Right lobe of liver (tissue), 6 donors: Measurements from ENCODE around the gene ZNF391. TPM values are rescaled to one million over a fixed set of nuclear protein-coding genes. Genes with fewer than 3 reads are reported as not detected.
A peak's percentile ranks its signal among the peaks of the same experiment; 100 is the strongest.

ENCODE experiments used
- ATAC-seq, 4 donors: fragments of 200-7000 bp; cut with Tn5 transposase; one replicate each; pipeline ENCODE4 v1.9.1; 2020; ENCODE audit warnings: mild to moderate bottlenecking in 4 of 4, moderate library complexity in 4 of 4
- DNase-seq, 3 donors: peaks; one replicate each; pipeline ENCODE4 v3.0.0-alpha.2; 2020
- H3K27ac ChIP-seq, 3 donors: fragments of 200-600 bp; one replicate each; pipeline ENCODE4 v1.8.0; 2022
- H3K27me3 ChIP-seq, 2 donors: fragments of 200-600 bp; one replicate each; pipeline ENCODE4 v1.8.0; 2022
- H3K36me3 ChIP-seq, 4 donors: fragments of 200-600 bp; sonication (generic) in 1 of 4; one replicate each; pipeline versions ENCODE4 v1.5.1 to v1.8.0; 2017 to 2022; ENCODE audit warnings: control low read depth in 1 of 4
- H3K4me1 ChIP-seq, 4 donors: fragments of 200-600 bp; sonication (generic) in 1 of 4; one replicate each; pipeline versions ENCODE4 v1.5.1 to v1.8.0; 2017 to 2022; ENCODE audit warnings: control low read depth in 1 of 4
- H3K4me3 ChIP-seq, 3 donors: fragments of 200-600 bp; one replicate each; pipeline ENCODE4 v1.8.0; 2022
- H3K9me3 ChIP-seq, 4 donors: fragments of 200-600 bp; sonication (generic) in 1 of 4; one replicate each; pipeline versions ENCODE4 v1.5.1 to v1.8.0; 2017 to 2022; ENCODE audit warnings: control low read depth in 1 of 4
- POLR2A ChIP-seq: fragments of 450-650 bp; IDR thresholded peaks from one replicate; pipeline ENCODE4 v1.6.1; 2017; ENCODE audit warnings: antibody characterized with exemption, mild to moderate bottlenecking
- WGBS: methylation state at CpG from one replicate; pipeline ENCODE4 v1.1.6; 2018; ENCODE audit warnings: low coverage, low lambda C conversion rate; ENCODE audit not compliant: insufficient coverage; ENCODE audit errors: missing lambda C conversion rate; 5-methylcytosine and 5-hydroxymethylcytosine counted together
- intact Hi-C, 2 donors: fragments of 100-400 bp; cut with DNase I; formaldehyde crosslinking; loops; one replicate each; pipeline versions ENCODE4 v1.11.2 to v1.14.1; 2022
- long read RNA-seq: library from polyadenylated mRNA; unstranded; transcript quantifications from one replicate; pipeline ENCODE4 v2.0.0, GENCODE V29; 2019
- total RNA-seq, 6 experiments: library from RNA; depleted of rRNA in 2 of 6; stranded (reverse); fragments of >200 nt in 2 of 6; fragmentation: NEBNext Ultra II Directional in 3 of 6; extraction: Animal tissue kit (Norgen Biotek cat#: 25700) in 3 of 6; gene quantifications; one replicate each; pipeline versions ENCODE4 v1.1.0 to v1.2.4, GENCODE V29; 2016 to 2023
- TF ChIP-seq, protein P1 (sequence below), 4 donors: fragments of 200-600 bp in 3 of 4; fragments of 450-650 bp in 1 of 4; IDR thresholded peaks; one replicate each; pipeline versions ENCODE4 v1.5.1 to v1.8.0; 2016 to 2022; ENCODE audit warnings: antibody characterized with exemption in 4 of 4, mild to moderate bottlenecking in 2 of 4
- donor health status: DM: no; HTN: yes; CAD: no.
- donor health status: DM: no; HTN: no; CAD: no.
- donor health status: DM: no; HTN: no; CAD: no.
- donor health status: DM: no; HTN: yes; CAD: no.
- donor health status: DM: no; HTN: yes; CAD: no.

Gene ZNF391
- total RNA-seq = under 1 TPM in 5 of 6 experiments, not detected in 1; 0.09 to 0.42 (median 0.18) TPM
- long read RNA-seq = 0 reads

DNA sequence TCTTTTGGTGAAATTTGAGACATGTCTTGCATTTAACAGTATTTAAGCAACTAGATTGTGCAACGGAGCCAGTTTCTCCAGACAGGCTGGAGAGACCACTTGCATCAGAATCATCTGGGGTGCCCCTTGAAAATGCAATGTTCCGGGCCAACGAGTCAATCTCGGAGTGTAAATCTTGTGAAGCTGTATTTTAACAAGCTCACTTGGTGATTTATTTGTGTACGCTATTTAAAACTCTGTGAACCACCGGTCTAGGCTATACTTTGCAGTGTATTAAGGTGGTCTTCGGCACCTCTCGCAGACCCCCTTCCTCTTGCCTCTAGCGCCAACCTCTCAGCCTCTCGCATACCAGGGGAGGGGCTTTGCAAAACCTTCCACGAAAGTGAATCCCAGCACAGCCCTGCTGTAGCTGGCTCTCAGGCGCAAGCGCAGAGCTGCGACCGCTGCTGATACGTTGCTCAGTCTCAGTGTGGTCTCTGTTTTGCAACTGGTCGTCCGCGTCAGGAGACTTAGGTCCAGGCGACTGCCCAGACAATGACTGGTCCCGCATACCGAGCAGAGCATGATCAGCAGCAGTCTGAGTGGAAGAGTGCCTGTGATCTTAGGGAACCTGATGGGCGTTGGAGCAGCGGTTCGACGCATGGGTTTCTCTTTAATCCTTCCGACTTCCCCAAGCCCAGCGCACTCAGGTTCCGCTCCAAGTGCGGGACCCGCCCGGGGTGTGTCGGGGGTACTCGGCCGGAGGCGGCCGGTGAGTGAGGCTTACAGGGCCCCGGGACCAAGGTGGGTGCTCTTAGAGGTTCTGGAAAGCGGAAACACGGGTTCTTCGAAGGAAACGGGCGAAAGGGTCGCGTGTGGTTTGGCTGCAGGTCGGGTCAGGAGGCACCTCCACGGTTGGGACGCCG lies at the start of gene ZNF391:
Gene ZNF391 (plus strand): TSS at position 467 of the 905 bp plus-strand sequence. CDS start 11,612 bp downstream, outside the sequence.
- Histone ChIP-seq H3K9me3 (no peaks in the 10 kb centered on the region), H3K4me3 (peak within 1 kb of the TSS; percentile 43 to 60 (median 49)), H3K36me3 (no peaks in the 10 kb centered on the region), H3K27ac (peak within 1 kb of the TSS in 1 of 3 donors; percentile 37), H3K27me3 (no peaks in the 10 kb centered on the region), H3K4me1 (peaks cover 0 to 3% (median 0%) of the 10 kb centered on the region in 4 donors)
- ATAC-seq (peak; percentile 94 to 98 (median 96)), DNase-seq (peak; percentile 61 to 76 (median 71))
- intact Hi-C loops = no loop called here
- WGBS = under 1% methylated on average over 19 of the region's 49 CpGs
- TF ChIP-seq, protein P1, sequence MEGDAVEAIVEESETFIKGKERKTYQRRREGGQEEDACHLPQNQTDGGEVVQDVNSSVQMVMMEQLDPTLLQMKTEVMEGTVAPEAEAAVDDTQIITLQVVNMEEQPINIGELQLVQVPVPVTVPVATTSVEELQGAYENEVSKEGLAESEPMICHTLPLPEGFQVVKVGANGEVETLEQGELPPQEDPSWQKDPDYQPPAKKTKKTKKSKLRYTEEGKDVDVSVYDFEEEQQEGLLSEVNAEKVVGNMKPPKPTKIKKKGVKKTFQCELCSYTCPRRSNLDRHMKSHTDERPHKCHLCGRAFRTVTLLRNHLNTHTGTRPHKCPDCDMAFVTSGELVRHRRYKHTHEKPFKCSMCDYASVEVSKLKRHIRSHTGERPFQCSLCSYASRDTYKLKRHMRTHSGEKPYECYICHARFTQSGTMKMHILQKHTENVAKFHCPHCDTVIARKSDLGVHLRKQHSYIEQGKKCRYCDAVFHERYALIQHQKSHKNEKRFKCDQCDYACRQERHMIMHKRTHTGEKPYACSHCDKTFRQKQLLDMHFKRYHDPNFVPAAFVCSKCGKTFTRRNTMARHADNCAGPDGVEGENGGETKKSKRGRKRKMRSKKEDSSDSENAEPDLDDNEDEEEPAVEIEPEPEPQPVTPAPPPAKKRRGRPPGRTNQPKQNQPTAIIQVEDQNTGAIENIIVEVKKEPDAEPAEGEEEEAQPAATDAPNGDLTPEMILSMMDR (IDR thresholded peaks at IDR 0.05) = no peak
- TF ChIP-seq POLR2A = no peak

DNA sequence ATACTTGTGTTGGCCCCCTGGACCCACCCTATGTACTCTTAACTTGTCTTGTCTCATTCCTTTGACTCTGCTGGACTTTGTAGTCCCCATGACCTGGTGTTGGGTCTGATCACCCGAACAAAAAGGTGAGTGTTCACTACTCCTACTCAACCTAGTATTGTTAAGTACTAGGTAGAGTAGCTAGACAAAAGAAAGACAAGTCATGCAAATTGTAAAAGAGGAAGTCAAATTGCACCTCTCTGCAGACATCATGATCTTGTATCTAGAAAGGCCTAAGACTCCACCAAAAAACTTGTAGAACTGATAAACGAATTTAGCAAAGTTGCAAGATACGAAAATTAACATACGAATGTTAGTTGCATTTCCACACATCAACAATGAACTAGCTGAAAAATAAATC lies 35.7 kb upstream of the ZNF391 start:
- TF ChIP-seq POLR2A = no peak
- TF ChIP-seq, protein P1 (IDR thresholded peaks at IDR 0.05) = no peak
- Histone ChIP-seq H3K4me1 (no peaks in the 10 kb centered on the region), H3K4me3 (no peak overlapping the region), H3K27me3 (no peaks in the 10 kb centered on the region), H3K9me3 (peaks cover 0 to 4% (median 0%) of the 10 kb centered on the region in 4 donors), H3K27ac (no peak overlapping the region), H3K36me3 (no peaks in the 10 kb centered on the region)
- intact Hi-C loops = no loop called here
- ATAC-seq = no peak
- DNase-seq = no peak
- WGBS = 63% methylated on average over 4 of the region's 4 CpGs

DNA sequence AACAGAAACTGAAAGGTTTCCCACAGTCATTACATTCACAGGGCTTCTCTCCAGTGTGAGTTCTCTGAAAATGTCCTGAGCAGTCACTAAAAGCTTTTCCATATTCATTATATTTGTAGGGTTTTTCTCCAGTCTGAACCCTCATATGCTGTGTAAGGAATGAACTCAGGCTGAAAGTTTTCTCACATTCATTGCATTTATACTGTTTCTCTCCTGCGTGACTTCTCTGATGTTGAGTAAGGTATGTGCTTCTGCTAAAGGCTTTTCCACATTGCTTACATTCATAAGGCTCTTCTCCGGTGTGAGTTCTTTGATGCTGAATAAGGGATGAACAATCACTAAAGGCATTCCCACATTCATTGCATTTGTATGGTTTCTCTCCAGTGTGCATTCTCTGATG lies 29.8 kb upstream of the ZNF391 start:
- no peak for ATAC-seq
- no peak overlapping the region for H3K27ac ChIP-seq
- TF ChIP-seq, protein P1 (IDR thresholded peaks at IDR 0.05) = no peak
- no peak for TF ChIP-seq POLR2A
- no peak for DNase-seq
- H3K36me3 ChIP-seq = no peaks in the 10 kb centered on the region
- intact Hi-C loops = no loop called here
- no peaks in the 10 kb centered on the region for H3K4me1 ChIP-seq
- H3K4me3 ChIP-seq = no peak overlapping the region
- H3K27me3 ChIP-seq = no peaks in the 10 kb centered on the region
- peaks cover 0 to 16% (median 2%) of the 10 kb centered on the region in 4 donors for H3K9me3 ChIP-seq
- 64% methylated on average over 2 of the region's 2 CpGs for WGBS

DNA sequence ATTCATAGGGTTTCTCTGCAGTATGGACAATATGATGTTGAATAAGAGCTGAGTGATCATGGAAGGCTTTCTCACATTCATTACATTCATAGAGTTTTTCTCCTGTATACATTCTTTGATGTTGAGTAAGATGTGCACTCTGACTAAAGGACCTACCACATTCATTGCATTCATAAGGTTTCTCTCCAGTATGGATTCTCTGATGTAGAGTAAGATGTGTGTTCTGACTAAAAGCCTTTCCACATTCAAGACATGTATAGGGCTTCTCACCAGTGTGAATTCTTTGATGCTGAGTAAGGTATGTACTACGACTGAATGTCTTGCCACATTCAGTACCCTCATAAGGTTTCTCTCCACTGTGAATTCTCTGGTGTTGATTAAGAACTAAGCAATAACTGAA lies 29.3 kb upstream of the ZNF391 start:
- TF ChIP-seq POLR2A = no peak
- TF ChIP-seq, protein P1 (IDR thresholded peaks at IDR 0.05) = no peak
- H3K9me3 ChIP-seq = peaks cover 0 to 16% (median 2%) of the 10 kb centered on the region in 4 donors
- ATAC-seq (no peak), DNase-seq (no peak)
- no peak overlapping the region for H3K4me3 ChIP-seq
- no peaks in the 10 kb centered on the region for H3K27me3 ChIP-seq
- no peak overlapping the region for H3K27ac ChIP-seq
- H3K4me1 ChIP-seq = no peaks in the 10 kb centered on the region
- H3K36me3 ChIP-seq = no peaks in the 10 kb centered on the region
- intact Hi-C loops = no loop called here
- 67% methylated on average over 1 of the region's 1 CpG for WGBS
